Cardiac muscle cell (in vitro differentiated cells and primary cell): ENCODE measurements around the gene RYR1. TPM values are rescaled to one million over a fixed set of nuclear protein-coding genes. Genes with fewer than 3 reads are reported as not detected.
"Not testable (repeated sequence)": the region's sequence is repeated elsewhere in the genome, so short reads cannot be mapped to it uniquely, and the experiment has no call there.

ENCODE experiments used
- DNase-seq, 2 donors: peaks; one replicate each; pipeline versions ENCODE4 v3.0.0 to v3.0.0-alpha.2; 2010 to 2017; ENCODE audit warnings: low read depth in 1 of 2, low spot score in 1 of 2
- H3K27ac ChIP-seq: fragments of 200-600 bp; sonication (generic); 2 replicates; pipeline ENCODE4 v1.5.1; 2016
- H3K27me3 ChIP-seq: fragments of 200-600 bp; sonication (generic); 2 replicates; pipeline ENCODE4 v1.6.0; 2016; ENCODE audit warnings: control low read depth
- H3K36me3 ChIP-seq: fragments of 200-600 bp; sonication (generic); 2 replicates; pipeline ENCODE4 v1.5.1; 2016; ENCODE audit warnings: control low read depth
- H3K4me1 ChIP-seq: fragments of 200-600 bp; sonication (generic); 2 replicates; pipeline ENCODE4 v1.8.1; 2017; ENCODE audit warnings: low read depth, mild to moderate bottlenecking, mixed run types
- H3K4me3 ChIP-seq: fragments of 200-600 bp; sonication (generic); 2 replicates; pipeline ENCODE4 v1.5.1; 2016; ENCODE audit warnings: mild to moderate bottlenecking
- H3K9me3 ChIP-seq: fragments of 200-600 bp; sonication (generic); 2 replicates; pipeline ENCODE4 v1.5.1; 2017; ENCODE audit warnings: low read depth, mild to moderate bottlenecking, control low read depth
- polyA plus RNA-seq: library from polyadenylated mRNA; unstranded; fragments of >200 nt; fragmentation: Nextera tagmentation; extraction: Ambion mirVana; gene quantifications from 2 replicates; pipeline ENCODE4 v1.2.1, GENCODE V29; 2016
- total RNA-seq: library from RNA; depleted of rRNA; stranded (reverse); fragments of >200 nt; gene quantifications from 2 replicates; pipeline ENCODE4 v1.2.3, GENCODE V29; 2016
- TF ChIP-seq, protein P1 (sequence below): IDR thresholded peaks from 2 replicates; pipeline ENCODE4 v1.5.1; 2012; ENCODE audit warnings: low read depth, mild to moderate bottlenecking, low read length

Gene RYR1
- total and polyA plus RNA-seq, 2 experiments from 2014 or later, result 0.71 to 12.8 TPM

DNA sequence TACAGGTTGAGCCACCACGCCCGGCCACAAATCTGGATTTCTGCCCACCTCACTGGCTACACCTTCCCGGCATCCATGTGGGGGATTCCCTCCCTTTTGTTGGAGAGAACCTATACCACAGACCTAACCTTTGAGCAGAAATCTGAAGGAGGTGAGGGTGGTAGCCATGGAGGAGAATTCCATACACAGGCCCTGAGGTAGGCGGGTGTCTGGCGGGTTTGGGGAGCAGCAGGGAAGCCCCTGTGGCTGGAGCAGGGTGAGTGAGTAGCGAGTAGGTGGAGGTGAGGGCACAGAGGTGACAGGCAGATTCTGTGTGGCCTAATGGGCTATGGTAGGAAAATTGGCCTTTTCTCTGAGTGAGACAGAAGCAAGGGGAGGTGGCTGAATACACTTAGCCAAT is 196.1 kb downstream of the RYR1 start:
- no peak for DNase-seq
- no peak overlapping the region for H3K27ac ChIP-seq
- no peak overlapping the region for H3K4me3 ChIP-seq
- no peaks in the 10 kb centered on the region for H3K4me1 ChIP-seq
- H3K36me3 ChIP-seq, result peaks cover 50% of the 10 kb centered on the region
- TF ChIP-seq, protein P1, sequence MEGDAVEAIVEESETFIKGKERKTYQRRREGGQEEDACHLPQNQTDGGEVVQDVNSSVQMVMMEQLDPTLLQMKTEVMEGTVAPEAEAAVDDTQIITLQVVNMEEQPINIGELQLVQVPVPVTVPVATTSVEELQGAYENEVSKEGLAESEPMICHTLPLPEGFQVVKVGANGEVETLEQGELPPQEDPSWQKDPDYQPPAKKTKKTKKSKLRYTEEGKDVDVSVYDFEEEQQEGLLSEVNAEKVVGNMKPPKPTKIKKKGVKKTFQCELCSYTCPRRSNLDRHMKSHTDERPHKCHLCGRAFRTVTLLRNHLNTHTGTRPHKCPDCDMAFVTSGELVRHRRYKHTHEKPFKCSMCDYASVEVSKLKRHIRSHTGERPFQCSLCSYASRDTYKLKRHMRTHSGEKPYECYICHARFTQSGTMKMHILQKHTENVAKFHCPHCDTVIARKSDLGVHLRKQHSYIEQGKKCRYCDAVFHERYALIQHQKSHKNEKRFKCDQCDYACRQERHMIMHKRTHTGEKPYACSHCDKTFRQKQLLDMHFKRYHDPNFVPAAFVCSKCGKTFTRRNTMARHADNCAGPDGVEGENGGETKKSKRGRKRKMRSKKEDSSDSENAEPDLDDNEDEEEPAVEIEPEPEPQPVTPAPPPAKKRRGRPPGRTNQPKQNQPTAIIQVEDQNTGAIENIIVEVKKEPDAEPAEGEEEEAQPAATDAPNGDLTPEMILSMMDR, result no peak
- H3K27me3 ChIP-seq, result no peaks in the 10 kb centered on the region
- no peaks in the 10 kb centered on the region for H3K9me3 ChIP-seq

DNA sequence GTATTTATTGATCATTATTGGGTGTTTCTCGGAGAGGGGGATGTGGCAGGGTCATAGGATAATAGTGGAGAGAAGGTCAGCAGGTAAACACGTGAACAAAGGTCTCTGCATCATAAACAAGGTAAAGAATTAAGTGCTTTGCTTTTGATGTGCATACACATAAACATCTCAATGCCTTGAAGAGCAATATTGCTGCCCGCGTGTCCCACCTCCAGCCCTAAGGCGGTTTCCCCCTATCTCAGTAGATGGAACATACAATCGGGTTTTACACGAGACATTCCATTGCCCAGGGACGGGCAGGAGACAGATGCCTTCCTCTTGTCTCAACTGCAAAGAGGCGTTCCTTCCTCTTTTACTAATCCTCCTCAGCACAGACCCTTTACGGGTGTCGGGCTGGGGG is 197.8 kb downstream of the RYR1 start:
- H3K36me3 ChIP-seq, result peaks cover 43% of the 10 kb centered on the region
- DNase-seq, H3K9me3 ChIP-seq, H3K4me3 ChIP-seq, H3K4me1 ChIP-seq, H3K27me3 ChIP-seq, H3K27ac ChIP-seq: not testable (repeated sequence)

DNA sequence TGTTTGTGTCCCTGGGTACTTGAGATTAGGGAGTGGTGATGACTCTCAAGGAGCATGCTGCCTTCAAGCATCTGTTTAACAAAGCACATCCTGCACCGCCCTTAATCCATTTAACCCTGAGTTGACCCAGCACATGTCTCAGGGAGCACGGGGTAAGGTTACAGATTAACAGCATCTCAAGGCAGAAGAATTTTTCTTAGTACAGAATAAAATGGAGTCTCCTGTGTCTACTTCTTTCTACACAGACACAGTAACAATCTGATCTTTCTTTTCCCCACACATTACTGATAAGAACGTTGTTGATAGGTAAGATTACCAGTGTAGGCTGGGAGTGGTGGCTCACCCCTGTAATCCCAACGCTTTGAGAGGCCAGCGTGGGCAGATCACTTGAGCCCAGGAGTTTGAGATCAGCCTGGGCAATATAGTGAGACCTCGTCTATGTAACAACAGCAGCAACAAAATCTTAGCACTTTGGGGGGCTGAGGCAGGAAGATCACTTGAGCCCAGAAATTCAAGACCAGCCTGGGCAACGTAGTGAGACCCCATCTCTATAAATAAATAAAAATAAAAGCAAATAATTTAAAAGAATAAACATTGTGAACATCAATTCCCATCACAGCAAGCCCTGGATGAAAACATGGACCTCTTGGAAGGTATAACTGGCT is 198.5 kb downstream of the RYR1 start:
- not testable (repeated sequence) for H3K4me3 ChIP-seq, H3K27ac ChIP-seq, H3K4me1 ChIP-seq, DNase-seq, H3K9me3 ChIP-seq, H3K27me3 ChIP-seq
- H3K36me3 ChIP-seq, result peaks cover 37% of the 10 kb centered on the region

DNA sequence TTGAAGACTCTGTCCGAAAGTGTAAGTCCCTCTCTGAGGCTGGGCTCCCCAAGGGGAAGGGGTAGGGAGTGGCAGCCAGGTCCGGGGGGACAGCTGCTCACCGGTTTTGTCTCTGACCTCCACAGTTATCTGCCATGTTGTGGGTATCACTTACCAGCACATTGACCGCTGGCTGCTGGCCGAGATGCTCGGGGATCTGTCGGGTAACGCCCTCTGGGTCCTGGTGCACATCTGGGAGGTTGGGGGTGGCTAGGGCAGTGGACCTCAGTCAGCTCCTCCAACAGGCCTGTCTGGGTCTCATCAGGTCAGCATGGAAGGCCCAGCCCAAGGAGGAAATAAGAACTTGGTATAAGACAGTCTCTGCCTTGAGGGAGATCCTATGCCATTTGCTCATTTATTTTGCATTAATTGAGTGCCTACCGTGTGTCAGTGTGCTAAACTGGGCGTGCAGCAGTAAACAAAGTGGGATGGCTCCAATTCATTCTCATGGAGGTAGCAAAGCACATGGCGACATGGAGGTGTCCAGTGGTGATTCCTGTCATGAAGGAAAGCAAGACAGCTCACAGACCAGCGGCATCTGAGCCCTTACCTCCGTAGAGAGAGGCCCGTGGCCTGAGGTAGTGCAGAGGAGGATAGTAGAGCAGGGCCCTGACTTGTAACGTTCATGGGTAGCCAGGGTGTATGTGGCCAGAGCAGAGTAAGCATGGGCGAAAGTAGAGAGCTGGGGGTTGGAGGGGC is 199.2 kb downstream of the RYR1 start:
- peaks cover 31% of the 10 kb centered on the region for H3K36me3 ChIP-seq
- no peaks in the 10 kb centered on the region for H3K9me3 ChIP-seq
- TF ChIP-seq, protein P1, result no peak
- H3K4me1 ChIP-seq, result no peaks in the 10 kb centered on the region
- no peaks in the 10 kb centered on the region for H3K27me3 ChIP-seq
- no peak overlapping the region for H3K4me3 ChIP-seq
- H3K27ac ChIP-seq, result no peak overlapping the region
- no peak for DNase-seq

DNA sequence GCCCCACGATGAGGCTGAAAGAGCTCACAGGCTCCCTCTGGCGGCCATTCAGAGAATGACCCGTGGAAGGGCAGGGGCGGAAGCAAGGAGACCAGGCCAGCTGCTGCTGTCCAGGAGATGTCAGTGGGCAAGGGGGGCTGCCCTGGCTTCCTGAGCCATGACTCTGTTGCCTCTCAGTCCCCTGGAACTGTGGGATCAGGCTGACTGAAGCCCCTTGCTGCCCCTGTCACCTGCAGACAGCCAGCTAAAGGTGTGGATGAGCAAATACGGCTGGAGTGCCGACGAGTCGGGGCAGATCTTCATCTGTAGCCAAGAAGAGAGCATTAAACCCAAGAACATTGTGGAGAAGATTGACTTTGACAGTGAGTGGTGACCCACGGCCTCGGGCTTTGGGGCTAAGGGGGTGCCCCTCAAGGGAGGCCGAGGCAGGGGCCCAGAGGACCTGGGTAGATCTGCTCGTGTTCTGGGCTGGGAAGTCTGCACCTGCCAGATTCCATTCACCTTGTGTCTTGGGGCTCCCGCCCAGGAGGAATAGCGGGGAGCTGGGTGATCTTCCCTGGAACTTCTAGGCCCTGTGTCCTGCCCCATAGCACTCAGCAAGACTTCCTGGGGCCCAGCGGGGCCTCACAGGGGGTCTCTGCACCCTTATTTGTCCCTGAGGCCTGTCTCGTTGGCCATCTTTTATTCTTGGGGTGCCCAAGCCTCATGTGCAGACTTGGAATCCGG is 201.4 kb downstream of the RYR1 start:
- H3K27me3 ChIP-seq, result no peaks in the 10 kb centered on the region
- peaks cover 14% of the 10 kb centered on the region for H3K36me3 ChIP-seq
- peak; percentile 69 to 74 for DNase-seq
- TF ChIP-seq, protein P1, result peak; percentile 90
- no peak overlapping the region for H3K27ac ChIP-seq
- no peaks in the 10 kb centered on the region for H3K9me3 ChIP-seq
- H3K4me3 ChIP-seq, result no peak overlapping the region
- no peaks in the 10 kb centered on the region for H3K4me1 ChIP-seq

DNA sequence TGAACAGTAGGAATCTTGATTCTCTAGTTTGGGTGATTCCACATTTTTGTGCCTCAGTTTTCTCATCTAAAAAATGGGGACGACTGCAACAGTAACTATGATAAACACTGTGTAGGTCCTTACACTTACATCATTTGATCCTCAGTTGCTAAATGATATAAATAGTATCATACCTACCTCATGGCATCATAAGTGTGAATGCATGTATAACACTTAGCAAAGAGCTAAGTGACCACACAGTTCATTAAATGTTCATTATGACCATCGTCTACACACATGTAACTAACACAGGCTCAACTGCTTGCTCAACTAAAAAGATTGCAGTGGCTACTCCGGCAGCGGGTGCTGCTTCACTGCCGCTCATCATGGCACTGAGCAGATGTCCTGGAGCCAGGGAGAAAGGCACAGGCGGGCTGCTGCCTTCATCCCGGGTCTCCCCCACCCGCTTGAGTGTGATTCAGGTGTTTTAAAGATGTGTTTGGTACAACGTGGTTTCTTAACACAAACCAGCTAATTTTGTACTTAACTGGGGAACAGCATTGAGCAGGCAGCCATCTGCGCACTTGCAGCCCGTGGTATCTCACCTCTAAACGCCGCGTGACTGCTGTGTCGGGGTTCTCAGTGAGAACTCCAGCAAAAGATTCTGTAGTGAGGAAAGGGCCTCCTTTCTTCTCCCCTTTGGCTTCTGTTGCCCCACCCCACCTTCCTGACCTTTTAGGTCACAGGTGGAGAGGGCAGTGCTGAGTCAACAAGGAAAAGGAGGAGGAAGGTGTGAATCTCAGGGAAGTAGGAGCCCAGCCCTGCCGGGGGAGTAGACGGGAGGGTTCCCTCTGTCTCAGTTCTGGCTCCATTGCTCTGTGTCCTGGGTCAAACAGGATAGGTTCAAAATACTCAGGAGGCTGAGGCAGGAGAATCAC is 202.2 kb downstream of the RYR1 start:
- H3K27ac ChIP-seq, result no peak overlapping the region
- TF ChIP-seq, protein P1, result no peak
- no peaks in the 10 kb centered on the region for H3K27me3 ChIP-seq
- peaks cover 9% of the 10 kb centered on the region for H3K36me3 ChIP-seq
- H3K9me3 ChIP-seq, result no peaks in the 10 kb centered on the region
- DNase-seq, result no peak
- no peaks in the 10 kb centered on the region for H3K4me1 ChIP-seq
- H3K4me3 ChIP-seq, result no peak overlapping the region
